Breast epithelium (tissue), 4 donors: ENCODE data around the gene SEMA3E. TPM values are rescaled to one million over a fixed set of nuclear protein-coding genes. Genes with fewer than 3 reads are reported as not detected.

Experiments
- DNase-seq, 2 donors: peaks; one replicate each; pipeline ENCODE4 v3.0.0-alpha.2; 2019; ENCODE audit warnings: low spot score in 2 of 2
- H3K27ac ChIP-seq, 2 donors: fragments of 200-600 bp; sonication (generic) in 1 of 2; one replicate each; pipeline ENCODE4 v1.5.1; 2016 to 2019; ENCODE audit warnings: mild to moderate bottlenecking in 1 of 2
- H3K27me3 ChIP-seq, 2 donors: fragments of 200-600 bp; sonication (generic) in 1 of 2; one replicate each; pipeline versions ENCODE4 v1.5.1 to v1.6.0; 2017 to 2019; ENCODE audit warnings: control low read depth in 1 of 2, mild to moderate bottlenecking in 1 of 2
- H3K36me3 ChIP-seq: fragments of 200-600 bp; one replicate; pipeline ENCODE4 v1.5.1; 2019
- H3K4me1 ChIP-seq, 2 donors: fragments of 200-600 bp; sonication (generic); one replicate each; pipeline ENCODE4 v1.5.1; 2016 to 2019; ENCODE audit warnings: control low read depth in 1 of 2
- H3K4me3 ChIP-seq, 3 donors: fragments of 200-600 bp; sonication (generic); 1 replicate in 2 of 3; 2 replicates in 1 of 3; pipeline ENCODE4 v1.5.1; 2016 to 2019; ENCODE audit warnings: mild to moderate bottlenecking in 3 of 3, moderate library complexity in 2 of 3
- H3K9me3 ChIP-seq, 2 donors: fragments of 200-600 bp; sonication (generic) in 1 of 2; one replicate each; pipeline ENCODE4 v1.5.1; 2016 to 2019; ENCODE audit warnings: control low read depth in 1 of 2
- CTCF ChIP-seq, 3 donors: fragments of 450-650 bp; IDR thresholded peaks; one replicate each; pipeline ENCODE4 v1.5.1; 2016 to 2017; ENCODE audit warnings: antibody characterized with exemption in 3 of 3, mild to moderate bottlenecking in 3 of 3, moderate library complexity in 3 of 3
- POLR2A ChIP-seq: fragments of 450-650 bp; IDR thresholded peaks from one replicate; pipeline ENCODE4 v1.6.1; 2016; ENCODE audit warnings: antibody characterized with exemption, mild to moderate bottlenecking, moderate library complexity
- POLR2AphosphoS5 ChIP-seq, 3 donors: sonication (generic); formaldehyde crosslinking; IDR thresholded peaks; one replicate each; pipeline ENCODE4 v1.6.1; 2017; ENCODE audit warnings: antibody characterized with exemption in 3 of 3
- intact Hi-C: fragments of 100-400 bp; cut with DNase I; formaldehyde crosslinking; loops from one replicate; pipeline ENCODE4 v1.15.1; 2023; ENCODE audit warnings: low total_unique reads
- total RNA-seq, 3 donors: library from RNA; depleted of rRNA; stranded (reverse); fragments of >200 nt; gene quantifications; one replicate each; pipeline ENCODE4 v1.1.0, GENCODE V29; 2016

Gene SEMA3E
- total RNA-seq, 3 donors from 2014 or later: 4.3 to 13.5 (median 11.8) TPM

- no peaks in the 10 kb centered on the region for H3K27me3 ChIP-seq
- no peak overlapping the region for H3K27ac ChIP-seq
- no peak for TF ChIP-seq POLR2A
- TF ChIP-seq CTCF (IDR thresholded peaks at IDR 0.05): no peak
- TF ChIP-seq POLR2AphosphoS5 (IDR thresholded peaks at IDR 0.05): no peak
- H3K4me1 ChIP-seq: no peaks in the 10 kb centered on the region
- no peak for DNase-seq
- no peak overlapping the region for H3K4me3 ChIP-seq
- intact Hi-C loops: no loop called here
- no peaks in the 10 kb centered on the region for H3K36me3 ChIP-seq
- no peaks in the 10 kb centered on the region for H3K9me3 ChIP-seq
Observed at GRCh38 chr7:83581667-83582435, 67.1 kb downstream of the SEMA3E start.

GRCh38 chr7:83579740-83580139 lies 69.2 kb downstream of the SEMA3E start:
- intact Hi-C loops: no loop called here
- no peak overlapping the region for H3K27ac ChIP-seq
- TF ChIP-seq POLR2AphosphoS5 (IDR thresholded peaks at IDR 0.05): no peak
- no peak for TF ChIP-seq CTCF (IDR thresholded peaks at IDR 0.05)
- TF ChIP-seq POLR2A: no peak

DNA sequence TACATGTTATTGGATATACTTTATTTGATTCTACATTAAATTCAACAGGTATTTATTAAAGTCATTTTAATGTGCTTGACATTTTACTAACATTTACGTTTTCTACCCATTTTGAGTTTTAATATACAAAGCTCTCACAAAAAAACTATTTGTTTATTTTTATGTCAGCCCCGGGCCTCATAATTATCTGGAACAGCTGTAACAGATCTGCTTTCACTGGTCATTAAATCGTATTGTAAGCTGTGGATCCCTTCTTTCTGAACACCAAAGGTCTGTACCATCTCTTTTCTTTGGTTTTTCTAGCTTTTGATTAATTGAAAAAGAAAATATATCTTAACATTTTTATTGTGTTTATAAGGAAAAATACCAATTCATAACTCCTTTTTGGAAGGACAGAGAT lies 73.5 kb downstream of the SEMA3E start:
- intact Hi-C loops: no loop called here
- H3K36me3 ChIP-seq: no peaks in the 10 kb centered on the region
- H3K27ac ChIP-seq: no peak overlapping the region
- no peaks in the 10 kb centered on the region for H3K4me1 ChIP-seq
- no peak for TF ChIP-seq POLR2A
- TF ChIP-seq CTCF (IDR thresholded peaks at IDR 0.05): no peak
- no peak for TF ChIP-seq POLR2AphosphoS5 (IDR thresholded peaks at IDR 0.05)
- H3K4me3 ChIP-seq: no peak overlapping the region
- no peak for DNase-seq
- no peaks in the 10 kb centered on the region for H3K9me3 ChIP-seq
- no peaks in the 10 kb centered on the region for H3K27me3 ChIP-seq

More at GRCh38 chr7:83579740-83580139, 69.2 kb downstream of the SEMA3E start:
- no peak for DNase-seq
- Histone ChIP-seq H3K4me1 (no peaks in the 10 kb centered on the region), H3K4me3 (no peak overlapping the region), H3K9me3 (no peaks in the 10 kb centered on the region), H3K36me3 (no peaks in the 10 kb centered on the region), H3K27me3 (no peaks in the 10 kb centered on the region)

- TF ChIP-seq POLR2AphosphoS5 (IDR thresholded peaks at IDR 0.05): no peak
- no peak for TF ChIP-seq CTCF (IDR thresholded peaks at IDR 0.05)
- TF ChIP-seq POLR2A: no peak
- H3K4me1 ChIP-seq: no peaks in the 10 kb centered on the region
- no peak for DNase-seq
- intact Hi-C loops: no loop called here
- H3K4me3 ChIP-seq: no peak overlapping the region
- H3K9me3 ChIP-seq: no peaks in the 10 kb centered on the region
- H3K27me3 ChIP-seq: no peaks in the 10 kb centered on the region
- H3K27ac ChIP-seq: no peak overlapping the region
- no peaks in the 10 kb centered on the region for H3K36me3 ChIP-seq
Observed at GRCh38 chr7:83574616-83575015, 74.3 kb downstream of the SEMA3E start.

DNA sequence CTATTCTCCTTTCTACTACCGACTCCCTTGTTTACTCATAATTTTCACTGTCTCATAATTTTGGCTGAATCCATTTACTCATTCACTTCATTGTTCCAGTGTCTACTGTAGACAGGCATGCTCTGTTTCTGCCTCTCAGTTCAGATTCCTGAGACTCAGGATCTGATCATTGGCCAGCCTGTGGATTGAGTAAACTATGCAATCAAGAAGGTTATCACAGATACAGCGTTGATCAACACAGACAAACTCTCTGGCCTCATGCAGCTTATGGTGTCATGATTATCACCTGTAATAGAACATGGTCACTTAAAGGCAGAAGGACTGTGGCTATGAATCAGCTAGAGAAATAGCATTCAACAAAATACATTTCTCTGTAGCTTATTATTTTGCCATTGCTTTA lies 86.0 kb downstream of the SEMA3E start:
- intact Hi-C loops: no loop called here
- H3K27me3 ChIP-seq: no peaks in the 10 kb centered on the region
- no peak overlapping the region for H3K27ac ChIP-seq
- DNase-seq: no peak
- no peaks in the 10 kb centered on the region for H3K4me1 ChIP-seq
- no peaks in the 10 kb centered on the region for H3K36me3 ChIP-seq
- TF ChIP-seq POLR2A: no peak
- no peak for TF ChIP-seq POLR2AphosphoS5 (IDR thresholded peaks at IDR 0.05)
- TF ChIP-seq CTCF (IDR thresholded peaks at IDR 0.05): no peak
- no peak overlapping the region for H3K4me3 ChIP-seq
- no peaks in the 10 kb centered on the region for H3K9me3 ChIP-seq
